IPS-18a (cell line): ENCODE measurements around the gene SORBS2.

Experiments
- H3K27ac ChIP-seq: one replicate; pipeline ENCODE4 v1.5.1; 2013; ENCODE audit warnings: low read length
- H3K27me3 ChIP-seq: one replicate; pipeline ENCODE4 v1.6.1; 2013; ENCODE audit warnings: mild to moderate bottlenecking, low read length; ENCODE audit not compliant: control insufficient read depth, insufficient read depth
- H3K36me3 ChIP-seq: one replicate; pipeline ENCODE4 v1.6.1; 2013; ENCODE audit warnings: low read depth, low read length; ENCODE audit not compliant: control insufficient read depth
- H3K4me1 ChIP-seq: one replicate; pipeline ENCODE4 v1.6.1; 2013; ENCODE audit warnings: low read depth, low read length; ENCODE audit not compliant: control insufficient read depth
- H3K4me3 ChIP-seq: one replicate; pipeline ENCODE4 v1.5.1; 2013; ENCODE audit warnings: low read length
- H3K9ac ChIP-seq: one replicate; pipeline ENCODE4 v1.6.1; 2013; ENCODE audit warnings: mild to moderate bottlenecking, low read length, moderate library complexity
- H3K9me3 ChIP-seq: one replicate; pipeline ENCODE4 v1.6.1; 2013; ENCODE audit warnings: low read depth, low read length; ENCODE audit not compliant: control insufficient read depth

Gene SORBS2

GRCh38 chr4:185779517-185779916 is 32.5 kb downstream of the SORBS2 start:
- Histone ChIP-seq H3K27ac (no peak overlapping the region), H3K36me3 (no peaks in the 10 kb centered on the region), H3K4me3 (no peak overlapping the region), H3K4me1 (peaks cover 18% of the 10 kb centered on the region), H3K9me3 (no peaks in the 10 kb centered on the region), H3K9ac (no peak overlapping the region), H3K27me3 (no peaks in the 10 kb centered on the region)

GRCh38 chr4:185778307-185778706 is 33.7 kb downstream of the SORBS2 start:
- no peak overlapping the region for H3K9ac ChIP-seq
- no peaks in the 10 kb centered on the region for H3K27me3 ChIP-seq
- H3K4me3 ChIP-seq = no peak overlapping the region
- H3K9me3 ChIP-seq = no peaks in the 10 kb centered on the region
- H3K4me1 ChIP-seq = peaks cover 29% of the 10 kb centered on the region
- no peak overlapping the region for H3K27ac ChIP-seq
- H3K36me3 ChIP-seq = no peaks in the 10 kb centered on the region

DNA sequence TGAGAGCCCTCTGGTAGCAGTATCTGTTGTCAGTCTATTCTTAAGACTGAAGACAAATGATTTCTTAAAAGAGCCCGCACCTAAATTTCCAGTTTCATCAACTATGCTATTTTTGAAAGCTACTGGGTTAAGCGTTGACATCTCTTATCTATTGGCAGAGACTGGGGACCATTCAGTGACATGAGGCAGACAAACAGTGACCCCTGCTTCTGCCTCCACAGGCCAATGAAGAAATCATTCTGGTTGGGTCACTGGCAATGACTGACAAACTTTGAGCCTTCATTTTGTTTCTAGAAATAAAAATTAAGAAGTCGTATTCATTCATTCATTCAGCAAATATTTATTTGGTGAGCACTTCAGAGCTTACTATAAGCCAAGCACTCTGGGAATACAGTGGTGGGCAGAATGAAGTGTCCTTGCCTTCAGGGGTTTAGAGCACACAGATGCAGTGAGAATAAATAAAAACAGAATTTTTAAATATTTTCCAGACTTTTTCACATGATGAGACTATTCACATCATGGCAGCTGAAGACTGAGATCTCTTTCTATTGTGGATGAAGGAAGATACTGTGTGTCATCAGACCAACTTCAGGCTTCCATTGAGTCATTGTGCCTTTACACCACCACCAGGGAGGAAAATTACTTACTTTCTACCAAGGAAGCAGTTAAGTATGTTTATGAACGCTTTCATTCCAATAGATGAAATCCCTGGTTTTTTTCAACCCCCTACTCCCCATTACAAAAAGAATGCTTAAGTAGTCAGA is 36.0 kb downstream of the SORBS2 start:
- Histone ChIP-seq H3K4me3 (peak overlapping the region; percentile 29), H3K27ac (no peak overlapping the region), H3K4me1 (peaks cover 37% of the 10 kb centered on the region)

GRCh38 chr4:185774845-185775680 is 36.9 kb downstream of the SORBS2 start:
- Histone ChIP-seq H3K27ac (no peak overlapping the region), H3K4me1 (peaks cover 37% of the 10 kb centered on the region), H3K4me3 (peak overlapping the region; percentile 29), H3K36me3 (no peaks in the 10 kb centered on the region), H3K9me3 (no peaks in the 10 kb centered on the region), H3K27me3 (no peaks in the 10 kb centered on the region), H3K9ac (peak overlapping the region; percentile 36)

More for the DNA sequence above, 36.0 kb downstream of the SORBS2 start:
- Histone ChIP-seq H3K9ac (no peak overlapping the region), H3K9me3 (no peaks in the 10 kb centered on the region), H3K27me3 (no peaks in the 10 kb centered on the region), H3K36me3 (no peaks in the 10 kb centered on the region)

DNA sequence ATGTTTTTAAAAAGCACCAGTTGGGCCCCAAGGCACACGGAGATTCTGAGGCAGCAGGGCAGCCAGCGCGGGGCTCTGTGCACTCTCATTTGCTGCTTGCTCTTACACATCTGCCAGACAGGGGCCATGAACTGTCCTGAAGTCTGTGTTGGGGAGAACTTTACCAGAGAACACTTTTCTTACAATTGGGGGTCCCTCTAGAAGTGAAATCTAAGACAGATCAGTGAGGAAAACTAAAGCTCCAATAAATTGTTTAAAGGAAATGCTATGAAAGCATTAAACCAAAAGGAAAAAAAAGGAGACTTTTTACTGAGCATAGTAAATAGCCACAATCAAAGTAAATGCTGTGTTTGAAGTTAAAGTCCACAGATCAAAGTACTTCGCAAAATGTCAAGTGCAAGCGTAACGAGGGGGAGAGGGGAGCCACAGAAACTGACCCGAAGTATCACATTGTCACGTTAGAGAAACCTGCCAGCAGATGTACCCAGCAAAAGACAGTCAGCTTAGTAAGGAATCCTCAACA is 37.8 kb downstream of the SORBS2 start:
- Histone ChIP-seq H3K27me3 (no peaks in the 10 kb centered on the region), H3K9ac (no peak overlapping the region), H3K36me3 (no peaks in the 10 kb centered on the region), H3K4me3 (peak overlapping the region; percentile 29), H3K9me3 (no peaks in the 10 kb centered on the region), H3K27ac (no peak overlapping the region), H3K4me1 (peaks cover 37% of the 10 kb centered on the region)

DNA sequence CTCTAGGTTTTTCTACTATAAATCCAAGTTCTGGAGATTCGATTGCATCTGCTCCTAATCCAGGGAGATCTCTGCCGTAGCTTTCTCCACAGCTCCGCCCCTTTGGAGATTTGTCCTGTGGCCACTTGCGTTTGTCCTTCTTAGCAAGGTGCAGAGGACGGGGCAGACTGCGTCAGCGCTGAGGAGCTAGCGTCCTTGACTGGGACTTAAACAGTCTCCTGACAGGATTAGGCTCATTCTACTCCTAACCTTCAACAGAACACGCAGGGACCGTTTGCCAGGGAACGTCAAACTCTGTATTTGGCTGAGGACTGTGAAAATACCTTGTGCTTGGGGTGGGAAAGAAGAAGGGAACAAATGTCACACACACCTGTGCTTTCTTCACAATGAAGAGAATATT is 38.6 kb downstream of the SORBS2 start:
- Histone ChIP-seq H3K27ac (no peak overlapping the region), H3K9ac (no peak overlapping the region), H3K4me3 (no peak overlapping the region)

DNA sequence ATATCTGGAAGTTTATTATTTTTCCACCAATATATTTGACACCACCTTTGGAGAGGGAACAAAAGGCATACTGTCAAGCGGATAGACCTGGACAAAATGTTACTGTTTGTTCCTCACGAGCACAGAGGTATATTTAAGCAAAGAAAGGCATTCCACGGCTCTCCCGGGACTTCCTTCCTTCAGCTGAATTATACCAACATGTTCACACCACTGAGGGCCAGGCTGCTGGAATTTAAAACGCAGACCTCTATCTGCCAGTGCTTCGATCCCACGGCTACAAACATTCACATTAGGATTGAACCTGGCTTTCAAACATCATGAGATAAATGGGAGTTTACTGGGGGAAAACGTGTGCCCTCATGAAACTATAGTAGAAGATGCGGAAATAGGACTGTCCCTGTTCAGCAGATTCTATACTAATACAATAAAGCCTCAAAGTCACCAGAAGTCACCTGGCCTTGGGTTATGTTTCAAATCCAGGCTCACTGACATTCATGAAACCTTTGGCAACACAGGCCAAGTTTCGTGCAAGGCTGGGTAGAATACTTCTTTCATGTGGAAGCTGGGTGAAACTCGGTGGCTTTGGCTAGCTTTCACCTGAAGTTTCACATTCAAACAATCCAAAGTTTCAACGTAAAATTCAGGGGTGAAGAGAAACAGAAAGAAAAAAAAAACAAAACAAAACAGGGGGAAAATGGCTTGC is 39.5 kb downstream of the SORBS2 start:
- H3K4me3 ChIP-seq = no peak overlapping the region
- H3K36me3 ChIP-seq = no peaks in the 10 kb centered on the region
- no peaks in the 10 kb centered on the region for H3K9me3 ChIP-seq
- no peak overlapping the region for H3K9ac ChIP-seq
- H3K27ac ChIP-seq = no peak overlapping the region
- peaks cover 34% of the 10 kb centered on the region for H3K4me1 ChIP-seq
- no peaks in the 10 kb centered on the region for H3K27me3 ChIP-seq

More for the DNA sequence above, 38.6 kb downstream of the SORBS2 start:
- no peaks in the 10 kb centered on the region for H3K9me3 ChIP-seq
- H3K4me1 ChIP-seq = peaks cover 36% of the 10 kb centered on the region
- H3K36me3 ChIP-seq = no peaks in the 10 kb centered on the region
- H3K27me3 ChIP-seq = no peaks in the 10 kb centered on the region

DNA sequence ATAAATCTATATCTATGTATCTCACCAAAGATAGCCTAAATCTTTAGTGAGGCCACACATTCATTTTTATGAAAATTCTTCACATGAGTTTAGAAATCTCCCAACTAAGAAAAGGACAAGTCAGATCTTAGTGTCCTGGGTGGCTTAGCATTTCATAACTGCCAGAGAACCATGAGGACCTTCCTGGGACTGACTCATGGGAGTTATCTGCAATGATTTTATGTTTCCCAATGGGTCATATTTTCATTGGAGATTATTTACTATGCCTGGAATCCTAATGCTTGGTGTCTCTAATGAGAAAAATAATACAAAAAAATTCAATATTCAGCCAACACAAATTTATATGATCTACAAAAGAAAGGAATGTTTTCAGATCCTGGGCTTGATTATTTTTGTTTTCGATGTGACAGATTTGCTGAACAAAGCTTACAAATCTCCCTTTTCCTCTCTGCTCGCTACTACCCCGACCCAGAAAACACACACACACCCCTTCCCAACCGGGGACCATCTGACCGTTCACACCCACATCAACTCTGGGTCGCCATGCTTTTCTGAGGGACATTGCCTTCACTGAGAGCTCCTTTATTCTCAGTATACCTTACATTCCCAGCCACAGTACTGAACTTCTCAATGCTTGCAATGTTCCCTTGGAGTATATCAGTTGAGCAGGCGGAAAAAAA is 40.1 kb downstream of the SORBS2 start:
- Histone ChIP-seq H3K27me3 (no peaks in the 10 kb centered on the region), H3K4me1 (peaks cover 34% of the 10 kb centered on the region), H3K27ac (no peak overlapping the region), H3K9me3 (no peaks in the 10 kb centered on the region), H3K36me3 (no peaks in the 10 kb centered on the region), H3K4me3 (no peak overlapping the region), H3K9ac (no peak overlapping the region)

DNA sequence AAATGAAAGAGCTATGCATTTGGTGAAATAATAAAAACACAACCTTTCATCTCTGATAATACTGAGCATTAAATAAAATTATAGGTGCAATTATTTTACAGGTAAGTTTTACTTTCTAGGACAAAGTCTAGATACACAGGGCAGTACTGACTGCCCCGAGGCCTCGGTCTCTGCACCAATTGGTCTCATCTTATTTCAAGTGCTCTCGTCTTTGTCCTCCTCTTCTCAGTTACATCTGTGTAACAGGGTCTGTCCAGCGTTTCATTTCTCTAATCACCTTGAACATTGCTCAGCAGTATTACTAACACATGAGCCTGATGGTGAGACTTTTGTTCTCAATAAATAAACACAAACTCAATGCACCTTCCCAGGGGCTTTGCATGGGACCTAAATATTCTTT is 44.5 kb downstream of the SORBS2 start:
- Histone ChIP-seq H3K27ac (no peak overlapping the region), H3K4me3 (no peak overlapping the region), H3K9ac (no peak overlapping the region), H3K4me1 (peaks cover 1% of the 10 kb centered on the region), H3K9me3 (no peaks in the 10 kb centered on the region), H3K36me3 (no peaks in the 10 kb centered on the region), H3K27me3 (no peaks in the 10 kb centered on the region)

DNA sequence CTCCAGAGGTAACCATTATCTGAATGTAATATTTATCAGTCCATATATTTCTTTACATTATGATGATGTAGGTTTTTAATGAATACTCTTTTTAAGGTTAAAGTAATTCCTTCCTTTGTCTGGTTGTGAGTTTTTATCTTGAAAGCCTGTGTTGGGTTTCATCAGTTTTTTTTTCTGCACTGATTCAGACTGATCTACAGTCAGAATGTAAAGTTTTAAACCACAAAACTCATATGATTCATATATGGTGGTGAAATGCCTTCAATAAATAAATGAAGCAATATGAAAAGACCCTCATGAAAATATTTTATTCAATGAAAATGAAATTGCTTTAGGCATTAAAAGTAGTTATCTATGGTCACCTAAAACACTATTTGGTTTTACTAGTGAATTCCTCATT is 47.1 kb downstream of the SORBS2 start:
- H3K27me3 ChIP-seq = no peaks in the 10 kb centered on the region
- no peak overlapping the region for H3K27ac ChIP-seq
- H3K4me1 ChIP-seq = no peaks in the 10 kb centered on the region
- no peaks in the 10 kb centered on the region for H3K36me3 ChIP-seq
- no peak overlapping the region for H3K4me3 ChIP-seq
- no peaks in the 10 kb centered on the region for H3K9me3 ChIP-seq
- H3K9ac ChIP-seq = no peak overlapping the region
